ENCODE data around the gene VCAN.
A peak's percentile ranks its signal among the peaks of the same experiment; 100 is the strongest.
"Not testable (repeated sequence)": the region's sequence is repeated elsewhere in the genome, so short reads cannot be mapped to it uniquely, and the experiment has no call there.

Gene VCAN

GRCh38 chr5:83471405-83472212, at the start of gene VCAN:
Gene VCAN, plus strand, starts transcription at chr5:83471744. Its CDS starts 11,775 bp downstream, at chr5:83483519.
- no peak for DNase-seq

GRCh38 chr5:83422284-83422683, 49.3 kb upstream of the VCAN start:
- no peak for DNase-seq

GRCh38 chr5:83426855-83427254, 44.7 kb upstream of the VCAN start:
- no peak for DNase-seq

- DNase-seq: no peak
These were observed 43.4 kb upstream of the VCAN start for GRCh38 chr5:83428126-83428525.

GRCh38 chr5:83428890-83429289, 42.7 kb upstream of the VCAN start:
- DNase-seq: no peak

GRCh38 chr5:83430130-83431010, 41.2 kb upstream of the VCAN start:
- DNase-seq: peak; percentile 48 to 49

GRCh38 chr5:83433891-83434290, 37.7 kb upstream of the VCAN start:
- no peak for DNase-seq

- no peak for DNase-seq
These were observed 36.6 kb upstream of the VCAN start for GRCh38 chr5:83434946-83435345.

GRCh38 chr5:83436276-83436675, 35.3 kb upstream of the VCAN start:
- DNase-seq: no peak

GRCh38 chr5:83437697-83438096, 33.8 kb upstream of the VCAN start:
- DNase-seq: not testable (repeated sequence)

GRCh38 chr5:83440826-83441225, 30.7 kb upstream of the VCAN start:
- DNase-seq: no peak

GRCh38 chr5:83441747-83442146, 29.8 kb upstream of the VCAN start:
- peak in 1 of 2 donors; percentile 2 for DNase-seq

- no peak for DNase-seq
These were observed 28.0 kb upstream of the VCAN start for GRCh38 chr5:83443534-83443933.

- DNase-seq: no peak
These were observed 27.1 kb upstream of the VCAN start for GRCh38 chr5:83444445-83444844.

- DNase-seq: no peak
These were observed 25.1 kb upstream of the VCAN start for GRCh38 chr5:83446253-83446947.

GRCh38 chr5:83447533-83447932, 24.0 kb upstream of the VCAN start:
- DNase-seq: no peak

GRCh38 chr5:83450183-83450966, 21.2 kb upstream of the VCAN start:
- DNase-seq: no peak

GRCh38 chr5:83450967-83451248, 20.6 kb upstream of the VCAN start:
- DNase-seq: no peak

GRCh38 chr5:83451955-83452354, 19.6 kb upstream of the VCAN start:
- no peak for DNase-seq

GRCh38 chr5:83453937-83454336, 17.6 kb upstream of the VCAN start:
- DNase-seq: no peak

- no peak for DNase-seq
These were observed 7.3 kb upstream of the VCAN start for GRCh38 chr5:83464261-83464660.

GRCh38 chr5:83467371-83468035, 4.0 kb upstream of the VCAN start:
- no peak for DNase-seq

Data from stimulated activated CD4-positive, alpha-beta T cell treated with anti-CD3 and anti-CD28 coated beads, Interleukin-2, amount 100 ng/mL, for 24 hours (primary cell).